Occipital lobe (tissue), 2 donors: ENCODE measurements around the gene PRKG2. TPM values are rescaled to one million over a fixed set of nuclear protein-coding genes. Genes with fewer than 3 reads are reported as not detected.

Source experiments
- DNase-seq: peaks from one replicate; lab custom pipeline; 2025; lab: John Stamatoyannopoulos, UW
- total RNA-seq: library from RNA; depleted of rRNA; stranded (reverse); fragments of >200 nt; gene quantifications from one replicate; pipeline ENCODE4 v1.2.3, GENCODE V29; 2014

Gene PRKG2
- total RNA-seq, 1 donor from 2014 or later: 15.0 TPM

DNA sequence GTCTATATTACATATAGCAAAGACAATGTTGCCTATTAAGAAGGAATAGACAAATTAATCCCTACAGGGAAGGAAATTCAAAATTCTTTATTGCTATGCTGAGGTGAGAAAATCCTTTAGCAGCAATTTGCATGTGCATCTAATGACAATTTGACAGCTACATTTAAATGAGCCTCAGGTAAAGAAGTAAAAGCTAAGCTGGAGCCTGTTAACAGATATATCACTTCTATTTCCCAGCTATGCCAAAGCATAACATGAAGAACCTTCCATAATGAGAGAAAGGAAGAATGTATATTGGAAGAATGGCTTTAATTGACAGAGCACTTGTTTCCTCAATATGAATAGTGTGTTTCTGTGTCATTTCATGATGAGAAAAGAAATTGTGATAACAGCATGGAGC, 112.9 kb downstream of the PRKG2 start:
- no peak for DNase-seq

DNA sequence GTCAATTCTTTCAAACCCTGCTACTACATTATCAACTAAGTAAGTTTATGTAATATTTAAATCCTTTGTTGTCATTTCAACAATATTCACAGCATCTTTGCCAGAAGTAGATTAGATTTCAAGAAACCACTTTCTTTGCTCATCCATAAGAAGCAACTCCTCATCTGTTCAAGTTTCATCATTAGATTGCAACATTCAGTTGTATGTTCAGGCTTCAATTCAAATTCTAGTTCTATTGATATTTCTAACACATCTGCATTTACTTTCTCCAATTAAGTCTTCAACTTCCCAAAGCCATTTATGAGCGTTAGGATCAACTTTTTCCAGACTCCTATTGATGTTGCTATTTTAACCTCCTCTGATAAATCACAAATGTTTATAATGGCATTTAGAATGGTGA, 118.5 kb downstream of the PRKG2 start:
- DNase-seq: no peak

DNA sequence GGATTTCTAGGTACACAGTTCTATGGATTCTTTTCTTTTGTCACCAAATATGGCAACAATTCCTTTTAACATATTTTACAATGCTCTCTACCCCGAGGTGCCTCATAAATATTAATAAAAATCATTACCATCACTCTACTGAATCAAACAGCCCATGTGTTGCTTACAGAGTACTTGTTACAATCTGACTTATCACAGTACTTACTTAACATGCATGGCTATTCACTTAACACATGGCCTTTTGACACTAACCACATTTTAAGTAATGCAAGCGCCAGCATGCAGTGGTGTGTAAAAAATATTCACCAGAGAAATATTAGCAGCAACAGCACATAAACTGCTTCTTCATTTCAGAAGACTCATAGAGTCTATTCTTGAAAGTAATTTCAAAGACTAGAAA, 119.6 kb downstream of the PRKG2 start:
- DNase-seq: no peak

DNA sequence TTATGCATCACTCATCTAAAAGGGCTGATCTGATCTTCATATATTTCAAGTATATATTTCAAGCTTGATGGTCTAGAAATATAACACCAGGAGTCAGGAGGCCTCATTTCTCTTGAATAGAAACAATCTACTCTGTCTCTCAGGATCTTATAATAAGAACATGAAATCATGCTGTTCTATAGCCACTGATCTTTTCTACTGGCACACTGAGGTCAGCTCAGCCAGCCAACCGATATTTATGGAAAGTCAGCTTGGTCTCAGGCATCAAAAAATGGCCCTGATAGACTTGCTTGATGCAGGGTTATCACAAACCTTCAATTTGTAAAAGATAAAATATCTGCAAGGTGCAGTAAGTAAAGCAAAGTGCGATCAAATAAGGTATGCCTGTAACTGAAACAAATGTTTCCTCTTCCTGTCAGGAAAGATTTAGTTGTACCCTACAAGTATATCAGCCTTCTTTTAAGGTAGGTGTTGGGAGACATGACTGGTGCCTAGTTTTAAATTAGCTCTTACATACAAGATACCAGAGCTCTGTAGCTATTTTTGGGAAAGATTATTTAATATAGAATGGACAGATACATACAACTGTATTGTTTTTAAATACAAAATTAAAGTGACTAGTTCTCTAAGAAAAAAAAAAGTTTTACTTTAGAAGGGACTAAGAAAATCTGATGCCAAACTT, 121.2 kb downstream of the PRKG2 start:
- no peak for DNase-seq

DNA sequence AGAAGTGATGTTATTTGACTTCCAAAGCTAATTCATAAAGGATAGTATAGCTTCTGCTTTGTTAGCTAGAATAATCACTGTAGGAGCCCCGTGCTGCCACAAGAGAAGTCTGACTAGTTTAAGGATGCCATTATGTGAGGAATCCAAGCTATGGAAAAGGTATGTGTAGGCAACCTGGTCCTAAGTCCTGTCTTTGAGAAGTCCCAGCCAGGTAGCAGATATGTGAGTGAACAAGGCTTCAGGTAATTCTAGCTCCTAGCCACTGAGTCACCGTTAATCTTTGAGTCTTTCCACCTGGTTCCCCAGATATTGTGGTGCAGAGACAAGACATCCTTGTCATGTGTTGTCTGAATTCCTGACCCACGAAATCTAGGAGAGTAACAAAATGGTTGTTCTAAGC, 129.0 kb downstream of the PRKG2 start:
- DNase-seq: no peak

DNA sequence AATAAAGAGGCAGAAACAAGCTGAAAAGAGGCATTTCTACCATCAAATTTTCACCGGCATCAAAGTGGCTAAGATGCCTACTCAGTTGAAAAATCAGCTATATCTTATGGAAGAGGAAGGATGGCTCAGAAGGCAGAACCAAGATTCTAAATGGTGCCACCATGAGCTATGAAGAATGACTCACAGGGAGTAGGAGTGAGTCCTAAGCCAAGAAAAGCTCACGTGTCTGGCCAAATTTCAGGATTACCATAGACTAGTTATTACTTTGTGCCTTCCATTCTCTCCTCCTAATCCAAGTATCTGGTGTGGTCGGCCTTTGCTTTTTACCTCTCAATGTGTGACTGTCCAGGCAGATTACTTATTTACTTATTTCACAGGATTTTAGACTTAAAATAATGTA, 129.7 kb downstream of the PRKG2 start:
- DNase-seq: no peak

DNA sequence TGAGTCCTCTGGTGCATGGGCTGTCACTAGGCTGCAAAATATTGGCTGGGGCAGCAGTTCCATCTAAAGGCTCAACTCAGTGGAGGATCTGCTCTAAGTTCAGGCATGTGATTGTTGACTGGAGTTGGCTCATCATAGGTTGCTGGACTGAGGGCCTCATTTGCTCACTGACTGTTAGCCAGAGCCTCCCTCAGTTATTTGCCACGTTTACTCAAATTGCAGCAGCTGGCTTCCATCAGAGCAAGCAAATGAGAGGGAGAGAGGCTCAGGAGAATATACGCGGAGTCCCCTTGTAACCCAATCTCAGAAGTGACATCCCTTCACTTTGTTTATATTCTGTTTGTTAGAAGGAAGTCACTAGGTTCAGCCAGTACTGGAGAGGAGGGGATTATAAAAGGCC, 130.4 kb downstream of the PRKG2 start:
- no peak for DNase-seq

DNA sequence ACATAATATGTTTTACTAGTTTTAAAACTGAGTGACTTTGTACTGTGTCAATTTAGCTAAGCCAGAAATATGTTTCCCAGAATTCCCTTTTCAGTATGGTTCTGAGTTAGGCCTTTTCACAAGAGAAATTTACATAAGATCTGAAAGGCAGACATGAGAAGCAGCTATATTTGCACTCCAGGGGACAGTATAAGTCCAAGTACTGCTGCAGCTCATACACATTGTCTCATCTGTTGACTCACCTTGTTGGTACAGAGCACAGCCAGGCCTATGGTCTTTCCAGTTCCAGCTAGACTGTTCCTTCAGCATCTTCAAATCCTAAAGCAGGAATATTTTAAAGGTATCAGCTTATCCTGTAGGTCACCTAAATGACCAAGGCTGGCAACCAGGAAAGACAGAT, 131.0 kb downstream of the PRKG2 start:
- DNase-seq: no peak

DNA sequence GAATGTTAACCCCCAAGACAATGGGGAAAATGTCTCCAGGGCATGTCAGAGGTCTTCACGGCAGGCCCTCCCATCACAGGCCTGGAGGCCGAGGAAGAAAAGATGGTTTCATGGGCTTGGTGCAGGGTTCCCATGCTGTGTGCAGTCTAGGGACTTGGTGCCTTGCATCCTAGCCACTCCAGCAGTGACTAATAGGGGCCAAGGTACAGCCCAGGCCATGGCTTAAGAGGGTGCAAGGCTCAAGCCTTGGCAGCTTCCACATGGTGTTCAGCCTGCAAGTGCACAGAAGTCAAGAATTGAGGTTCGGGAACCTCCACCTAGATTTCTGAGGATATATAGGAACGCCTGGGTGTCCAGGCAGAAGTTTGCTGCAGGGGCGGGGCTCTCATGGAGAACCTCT, 133.9 kb downstream of the PRKG2 start:
- no peak for DNase-seq

DNA sequence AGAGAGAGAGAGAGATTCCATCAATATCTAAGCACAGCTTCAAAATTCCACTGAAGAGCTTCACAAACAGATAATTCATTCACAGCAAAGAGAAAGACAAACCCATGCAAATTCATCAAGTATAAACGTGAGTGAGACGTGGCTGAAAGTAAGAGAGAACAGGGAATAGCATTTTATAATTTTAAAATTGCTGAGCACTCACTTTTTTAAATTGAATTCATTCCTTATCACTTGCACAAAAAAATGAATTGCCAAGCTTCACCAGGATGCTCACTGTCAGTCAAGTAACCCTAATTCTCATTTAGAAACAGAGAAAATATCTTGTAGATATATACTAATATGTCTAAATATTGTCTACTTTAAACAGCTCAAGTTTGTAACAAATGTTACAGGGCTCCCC, 144.0 kb downstream of the PRKG2 start:
- DNase-seq: no peak

DNA sequence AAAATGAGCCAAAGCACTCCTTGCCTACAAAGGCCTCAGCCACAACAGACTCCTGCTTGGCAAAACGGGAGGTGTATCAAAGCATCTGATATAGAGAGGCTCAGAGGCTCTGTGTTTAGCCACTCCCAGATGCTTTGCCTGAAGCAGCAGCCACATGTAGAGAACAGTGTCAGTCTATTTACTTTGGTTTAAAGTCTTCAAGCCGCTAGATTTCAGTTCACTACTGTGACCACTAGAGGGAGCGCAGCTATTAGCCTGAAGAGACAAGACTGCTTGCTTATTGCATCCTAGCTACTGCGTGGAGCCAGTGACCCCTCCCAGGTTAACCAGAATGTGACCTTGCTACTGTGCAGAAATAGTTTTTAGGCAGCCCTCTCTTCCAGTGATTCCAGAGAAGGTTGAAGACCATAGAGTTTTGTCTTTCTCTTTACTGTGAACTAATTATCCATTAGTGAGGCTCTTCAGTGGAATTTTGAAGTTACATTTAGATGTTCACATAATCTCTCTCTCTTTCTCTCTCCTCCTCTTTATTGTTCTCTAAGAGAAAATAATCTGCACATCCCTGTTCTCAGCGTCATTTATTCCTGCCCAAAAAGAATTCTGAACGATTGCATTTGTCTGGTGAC, 145.2 kb downstream of the PRKG2 start:
- DNase-seq: peak; percentile 62

DNA sequence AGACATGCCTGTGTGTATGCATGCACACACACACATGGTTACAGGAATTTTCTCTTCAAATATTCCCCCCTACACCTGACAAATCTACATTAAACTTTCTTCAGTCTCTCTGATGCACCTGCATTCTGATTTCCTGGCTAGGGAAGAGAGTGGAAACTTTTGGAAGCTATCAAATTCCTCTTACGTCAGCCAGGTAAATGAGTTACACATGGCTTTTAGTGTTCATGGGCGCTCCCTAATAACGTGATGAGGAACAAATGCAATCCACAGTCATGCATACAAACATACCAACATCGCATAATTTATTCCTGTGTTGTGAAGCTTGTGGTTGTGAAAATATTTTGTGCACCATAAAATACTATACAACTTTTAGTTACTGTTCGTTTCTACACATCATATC, 149.6 kb downstream of the PRKG2 start:
- no peak for DNase-seq

DNA sequence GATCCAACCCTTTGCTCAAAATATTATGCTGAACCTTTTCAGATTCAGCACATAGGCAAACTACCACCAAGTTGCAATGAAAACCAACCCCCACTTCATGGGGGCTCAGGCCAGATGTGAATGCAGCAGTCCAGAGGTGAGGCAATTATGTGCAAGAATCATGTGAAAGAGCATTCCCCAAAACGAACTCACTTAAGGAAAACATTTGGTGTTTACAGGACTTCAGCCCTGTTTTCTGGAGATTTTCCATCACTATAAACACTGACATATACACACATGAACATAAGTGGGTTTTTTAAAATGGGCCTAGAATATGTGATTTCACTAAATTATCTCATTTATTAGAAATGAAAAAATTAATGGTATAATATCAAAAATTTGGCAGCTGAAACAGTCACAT, 153.0 kb downstream of the PRKG2 start:
- no peak for DNase-seq

DNA sequence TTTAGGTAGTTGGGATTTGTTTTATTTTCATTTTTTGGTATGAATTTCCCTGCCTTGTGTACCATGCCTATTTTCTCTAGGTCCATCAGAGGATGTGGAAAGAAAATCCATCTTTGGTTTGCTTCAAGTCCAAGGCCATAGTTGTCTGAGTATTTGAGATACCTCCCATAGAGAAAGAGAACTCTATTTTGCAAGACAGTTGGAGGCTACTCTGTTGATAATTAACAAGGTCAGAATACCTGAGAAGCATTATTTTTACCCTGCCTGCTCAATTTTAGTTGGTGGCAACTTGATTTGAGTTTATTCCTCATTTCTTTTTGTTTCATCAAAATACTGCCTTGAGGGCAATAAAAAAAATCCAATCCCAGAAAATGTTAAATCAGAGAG, 153.7 kb downstream of the PRKG2 start:
- no peak for DNase-seq

DNA sequence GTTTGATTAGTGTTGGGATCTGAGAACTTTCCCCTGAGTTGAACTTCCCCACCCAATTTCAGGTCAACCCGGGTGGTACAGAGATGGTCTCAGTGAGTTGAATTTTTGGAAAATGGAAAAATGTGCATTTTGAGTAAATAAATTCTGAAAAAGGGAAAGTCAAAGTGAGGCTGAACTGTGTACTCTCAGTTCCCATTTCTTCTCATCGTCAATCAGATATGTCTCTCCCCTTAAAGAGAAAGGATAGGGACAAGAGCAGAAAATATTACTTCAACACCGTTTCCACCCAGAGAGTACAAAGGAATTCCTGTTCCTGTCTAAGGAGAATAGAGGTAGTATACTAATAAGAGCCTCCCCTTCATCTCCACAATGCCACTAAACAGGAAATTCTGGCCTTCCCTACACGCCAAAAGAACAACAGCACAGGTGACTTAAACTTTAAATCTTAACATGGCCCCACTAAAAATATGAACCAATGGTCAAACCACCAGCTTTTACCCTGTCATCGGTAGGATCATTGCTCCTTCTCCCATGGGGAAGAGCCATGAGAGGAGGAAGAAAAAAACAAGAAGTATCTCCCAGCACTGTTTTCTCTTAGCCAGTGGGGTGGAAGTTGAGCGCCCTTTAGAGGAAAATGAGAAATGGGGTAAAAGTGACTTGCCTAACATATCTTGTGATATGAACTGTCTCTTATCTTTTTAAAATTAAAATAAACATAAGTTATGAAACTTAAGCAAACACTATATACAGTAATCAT, 154.3 kb downstream of the PRKG2 start:
- no peak for DNase-seq

DNA sequence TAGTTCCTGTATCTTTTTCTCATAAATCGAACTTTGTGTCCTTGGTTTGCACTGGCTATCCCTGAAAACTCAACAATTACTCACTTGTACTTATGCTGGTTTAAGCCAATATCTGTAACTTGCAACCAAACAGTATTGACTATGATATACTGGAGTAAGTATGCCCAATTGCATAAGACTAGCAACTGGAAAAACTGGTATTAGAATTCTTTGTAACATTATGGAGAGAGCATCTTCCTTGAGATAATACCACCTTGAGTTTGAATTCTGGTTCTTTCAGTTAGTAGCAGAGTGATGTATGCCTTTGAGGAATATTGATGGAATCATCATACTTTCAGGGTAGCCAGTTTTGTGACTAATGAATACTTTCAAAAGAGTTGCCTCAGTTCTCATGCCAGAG, 156.4 kb downstream of the PRKG2 start:
- DNase-seq: no peak

DNA sequence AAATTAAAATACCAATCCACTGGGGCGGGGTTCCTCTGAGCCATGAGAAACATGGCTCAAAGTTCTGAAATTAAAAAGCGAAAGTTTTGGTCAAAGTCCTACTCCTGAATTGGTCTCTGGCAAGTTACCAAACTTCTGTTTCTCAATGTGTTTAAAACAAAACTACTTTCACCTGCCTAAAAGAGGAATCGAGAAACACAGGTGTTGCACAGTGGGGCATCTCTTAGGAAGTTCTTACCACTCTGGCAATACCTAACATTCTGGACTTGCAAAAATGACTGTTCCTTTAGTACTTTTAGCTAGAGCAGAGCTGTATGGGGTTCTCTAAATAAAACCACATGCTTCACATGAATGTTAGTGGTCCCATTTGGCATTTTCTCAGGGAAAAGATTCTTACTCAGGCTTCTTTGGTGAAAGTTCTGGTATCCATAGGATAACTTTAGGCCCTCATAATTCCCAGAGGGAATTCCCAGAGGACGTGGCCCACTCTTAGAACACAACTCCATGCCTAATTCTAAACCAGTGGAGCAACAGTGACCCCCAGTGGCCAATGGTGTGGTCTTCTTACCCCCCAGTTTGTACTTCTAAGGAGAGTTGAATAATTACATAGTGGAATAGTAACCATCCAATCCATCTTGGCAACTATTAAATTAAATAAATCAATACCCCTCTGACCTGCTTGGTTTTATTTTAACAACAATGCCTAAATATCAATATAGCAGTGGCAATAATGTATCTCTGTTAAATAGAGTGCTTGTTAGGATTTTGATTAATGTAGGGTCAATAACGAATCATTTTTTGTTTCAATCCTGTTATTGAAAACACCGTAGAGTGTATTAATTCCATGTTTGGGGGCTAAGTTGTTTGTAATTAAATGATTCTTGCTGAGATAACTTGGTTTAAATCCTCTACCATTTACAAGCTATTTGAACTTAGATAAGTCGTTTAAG, 162.6 kb downstream of the PRKG2 start:
- DNase-seq: peak; percentile 19

DNA sequence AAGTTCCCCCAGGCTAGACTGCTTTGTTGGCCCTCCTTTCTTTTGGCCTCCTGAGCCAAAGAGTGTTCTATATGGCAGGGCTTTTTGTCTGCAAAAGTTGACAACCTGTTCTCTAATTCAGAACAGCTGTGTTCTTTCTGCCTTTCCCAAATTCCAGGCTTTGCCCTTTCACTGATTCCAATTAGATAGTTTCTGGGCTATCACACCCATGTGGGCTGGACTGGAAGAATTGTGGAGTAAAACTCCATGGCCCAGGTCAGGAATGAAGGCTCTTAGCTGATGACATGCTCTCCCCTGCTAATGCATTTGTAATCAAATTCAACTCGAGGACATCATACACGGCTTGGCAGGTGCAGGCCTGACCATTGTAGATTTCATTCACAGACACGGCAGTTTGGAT, 165.1 kb downstream of the PRKG2 start:
- no peak for DNase-seq

DNA sequence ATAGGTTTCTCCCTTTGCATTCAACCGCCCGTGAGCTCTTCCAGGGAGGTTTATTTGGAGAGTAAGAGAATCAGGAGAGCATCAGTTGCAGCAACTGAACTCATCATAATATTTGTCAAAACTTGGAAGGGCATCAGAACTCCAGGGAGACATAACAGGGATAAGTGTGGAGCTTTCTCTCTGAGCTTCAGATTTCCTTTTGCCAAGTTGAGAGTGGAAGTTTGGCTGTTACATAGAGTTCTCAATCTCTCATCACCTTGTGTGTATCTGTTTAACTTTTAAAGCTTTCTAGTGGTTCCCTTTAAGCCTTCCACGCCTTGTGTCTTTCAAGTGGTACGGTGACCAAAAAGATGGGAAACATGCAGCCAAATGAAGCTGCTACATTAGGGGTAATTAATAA, 165.7 kb downstream of the PRKG2 start:
- DNase-seq: no peak

DNA sequence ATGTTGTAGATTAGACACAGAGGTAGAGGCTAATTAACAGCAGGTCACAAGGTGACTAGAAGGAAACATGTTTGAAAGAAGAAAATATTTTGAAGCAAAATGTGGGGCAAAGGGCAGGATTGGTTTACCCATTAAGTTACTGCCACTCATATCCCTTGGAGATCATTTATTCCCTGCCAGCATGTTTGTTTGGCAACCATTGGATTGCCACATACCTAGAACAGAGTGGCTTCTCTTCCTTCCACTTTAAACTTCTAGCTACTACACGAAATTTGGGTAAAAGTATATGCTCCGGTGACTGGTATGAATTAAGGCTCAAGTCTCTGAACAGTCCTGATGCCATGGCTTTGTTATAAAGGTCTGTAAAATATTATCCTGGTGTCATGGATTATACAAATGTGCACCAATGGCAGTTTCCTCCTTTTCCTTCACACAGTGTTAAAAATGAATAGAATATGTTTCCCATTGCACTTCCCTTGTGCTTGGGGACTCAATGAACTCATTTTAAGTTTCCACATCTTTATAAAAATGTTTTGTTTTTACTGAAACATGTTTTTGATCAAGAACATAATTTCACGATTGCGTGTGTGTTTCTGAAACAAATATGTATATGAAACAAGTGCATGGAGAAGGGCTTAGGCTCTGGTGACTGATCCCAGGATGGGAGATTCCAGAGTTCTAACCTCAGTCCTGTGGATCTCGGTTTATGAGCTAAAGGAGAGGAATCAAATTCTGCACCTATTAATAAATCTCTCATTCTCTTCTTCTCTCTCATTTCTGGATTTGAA, 172.2 kb downstream of the PRKG2 start:
- DNase-seq: no peak
